Measurements from ENCODE around the gene ALDOB. TPM values are rescaled to one million over a fixed set of nuclear protein-coding genes. Genes with fewer than 3 reads are reported as not detected.

ALDOB gene
- total RNA-seq, 1 experiment from 2014 or later = not detected

DNA sequence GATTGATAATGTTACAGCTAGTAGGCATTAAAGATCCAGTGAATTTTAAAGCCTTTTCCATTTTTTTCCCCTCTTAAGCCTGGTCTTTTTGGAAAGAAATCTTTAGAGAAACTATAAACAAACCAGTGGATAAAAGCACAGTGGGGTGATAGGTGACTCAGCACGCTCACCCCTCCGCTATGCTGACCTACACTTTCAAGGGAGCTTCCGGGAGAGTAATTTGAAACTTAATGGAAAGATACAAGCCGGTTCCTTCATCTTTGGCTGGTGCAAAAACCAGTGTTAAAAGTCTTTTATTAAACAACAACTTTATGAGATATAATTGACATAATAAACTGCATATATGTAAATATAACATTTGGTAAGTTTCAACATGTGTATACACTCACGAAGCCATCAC lies 27.0 kb upstream of the ALDOB start:
- TF ChIP-seq, protein P1, sequence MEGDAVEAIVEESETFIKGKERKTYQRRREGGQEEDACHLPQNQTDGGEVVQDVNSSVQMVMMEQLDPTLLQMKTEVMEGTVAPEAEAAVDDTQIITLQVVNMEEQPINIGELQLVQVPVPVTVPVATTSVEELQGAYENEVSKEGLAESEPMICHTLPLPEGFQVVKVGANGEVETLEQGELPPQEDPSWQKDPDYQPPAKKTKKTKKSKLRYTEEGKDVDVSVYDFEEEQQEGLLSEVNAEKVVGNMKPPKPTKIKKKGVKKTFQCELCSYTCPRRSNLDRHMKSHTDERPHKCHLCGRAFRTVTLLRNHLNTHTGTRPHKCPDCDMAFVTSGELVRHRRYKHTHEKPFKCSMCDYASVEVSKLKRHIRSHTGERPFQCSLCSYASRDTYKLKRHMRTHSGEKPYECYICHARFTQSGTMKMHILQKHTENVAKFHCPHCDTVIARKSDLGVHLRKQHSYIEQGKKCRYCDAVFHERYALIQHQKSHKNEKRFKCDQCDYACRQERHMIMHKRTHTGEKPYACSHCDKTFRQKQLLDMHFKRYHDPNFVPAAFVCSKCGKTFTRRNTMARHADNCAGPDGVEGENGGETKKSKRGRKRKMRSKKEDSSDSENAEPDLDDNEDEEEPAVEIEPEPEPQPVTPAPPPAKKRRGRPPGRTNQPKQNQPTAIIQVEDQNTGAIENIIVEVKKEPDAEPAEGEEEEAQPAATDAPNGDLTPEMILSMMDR (IDR thresholded peaks at IDR 0.05; ENCODE audit: unreplicated experiment) = no peak
- no TSS peak for BruUV-seq (replicated peaks)

DNA sequence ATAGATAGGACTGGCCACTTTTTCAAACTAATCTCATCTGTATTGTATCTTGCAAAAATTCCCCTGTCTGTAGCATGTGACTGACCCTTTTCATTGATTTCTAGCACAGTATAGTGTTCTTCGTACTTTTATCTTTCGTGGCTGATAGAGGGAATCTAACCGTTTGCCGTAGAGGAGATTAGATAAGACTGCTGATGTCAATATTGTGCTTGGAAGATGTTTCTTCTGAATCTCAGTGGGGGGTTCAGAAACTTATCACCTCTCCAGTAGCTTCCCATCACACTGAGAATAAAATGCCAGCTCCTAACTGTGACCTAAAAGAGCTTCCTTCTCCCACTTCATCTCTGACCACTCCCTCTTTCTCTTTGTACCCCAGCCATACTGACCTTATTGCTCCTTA lies 25.4 kb upstream of the ALDOB start:
- H3K9me3 Mint-ChIP-seq (ENCODE audit: unreplicated experiment) = no peaks in the 10 kb centered on the region
- TF ChIP-seq, protein P1 (IDR thresholded peaks at IDR 0.05; ENCODE audit: unreplicated experiment) = no peak
- no peak overlapping the region for H3K4me3 Mint-ChIP-seq (ENCODE audit: unreplicated experiment)
- no peaks in the 10 kb centered on the region for H3K36me3 Mint-ChIP-seq (ENCODE audit: insufficient read depth, unreplicated experiment)
- H3K4me1 Mint-ChIP-seq (ENCODE audit: insufficient read depth, unreplicated experiment) = peaks cover 17% of the 10 kb centered on the region
- ChIA-PET CTCF (interaction anchor here (0.5 to 22.0 kb wide), 11 partner anchors 12 to 862 kb away, joined by 3 to 751 read pairs (median 4); partner anchors contain the start of gene RNF20), POLR2A (interaction anchor here (1.0 to 3.3 kb wide), 4 partner anchors 13 to 73 kb away, joined by 3 to 15 read pairs (median 6); partner anchors contain the start of gene RNF20)
- BruUV-seq (replicated peaks) = no TSS peak
- no peak overlapping the region for H3K27ac Mint-ChIP-seq (ENCODE audit: low read depth, unreplicated experiment)
- no peak for DNase-seq (ENCODE audit: unreplicated experiment)
- intact Hi-C loops (cut with micrococcal nuclease) = no loop called here
- no peaks in the 10 kb centered on the region for H3K27me3 Mint-ChIP-seq (ENCODE audit: insufficient read depth, unreplicated experiment)

More for the DNA sequence above, 27.0 kb upstream of the ALDOB start:
- H3K36me3 Mint-ChIP-seq (ENCODE audit: insufficient read depth, unreplicated experiment) = no peaks in the 10 kb centered on the region
- CTCF ChIA-PET = interaction anchor here (0.7 to 22.0 kb wide), 9 partner anchors 10 to 103 kb away, joined by 3 to 751 read pairs (median 4); partner anchors contain the start of gene RNF20
- peak; percentile 40 for DNase-seq (ENCODE audit: unreplicated experiment)
- peaks cover 21% of the 10 kb centered on the region for H3K4me1 Mint-ChIP-seq (ENCODE audit: insufficient read depth, unreplicated experiment)
- intact Hi-C loops (cut with micrococcal nuclease) = no loop called here
- H3K4me3 Mint-ChIP-seq (ENCODE audit: unreplicated experiment) = no peak overlapping the region
- no peaks in the 10 kb centered on the region for H3K9me3 Mint-ChIP-seq (ENCODE audit: unreplicated experiment)
- no peaks in the 10 kb centered on the region for H3K27me3 Mint-ChIP-seq (ENCODE audit: insufficient read depth, unreplicated experiment)
- POLR2A ChIA-PET = interaction anchor here (0.8 to 3.3 kb wide), 6 partner anchors 17 to 71 kb away, joined by 3 to 15 read pairs (median 7); partner anchors contain the start of gene RNF20
- H3K27ac Mint-ChIP-seq (ENCODE audit: low read depth, unreplicated experiment) = no peak overlapping the region

DNA sequence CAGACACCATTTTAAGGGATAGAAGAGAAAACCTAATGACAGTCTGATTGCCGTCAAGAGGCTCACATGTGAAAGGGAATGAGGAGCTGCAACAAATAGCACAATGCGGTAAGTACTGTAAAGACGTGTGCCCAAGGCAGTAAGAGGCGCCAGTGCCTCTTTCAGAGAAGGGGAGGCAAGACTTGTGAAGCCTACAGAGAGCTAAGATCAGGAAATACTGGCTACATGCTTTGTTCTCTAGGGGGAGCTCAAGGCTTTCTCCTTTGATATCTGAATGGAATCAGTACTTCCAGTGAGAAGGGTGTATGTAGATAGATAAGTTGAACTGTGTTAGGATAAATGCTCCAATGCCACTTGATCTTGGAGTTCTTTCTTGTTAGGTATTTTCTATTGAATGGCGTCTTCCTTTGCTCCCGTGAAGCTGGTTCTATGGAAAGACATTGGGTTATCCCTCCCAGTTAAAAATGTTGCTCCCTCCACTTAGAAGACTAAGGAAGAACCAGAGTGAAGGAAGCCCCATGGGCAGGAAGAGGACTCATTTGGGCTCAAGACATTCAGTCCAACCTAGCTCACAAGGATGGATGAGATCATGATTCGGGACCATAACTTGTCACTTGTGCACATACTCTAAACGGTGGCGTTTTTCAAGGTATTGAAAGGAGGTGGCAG lies 23.5 kb upstream of the ALDOB start:
- Mint-ChIP-seq H3K9me3 (ENCODE audit: unreplicated experiment) (no peaks in the 10 kb centered on the region), H3K4me1 (ENCODE audit: insufficient read depth, unreplicated experiment) (peaks cover 6% of the 10 kb centered on the region), H3K27me3 (ENCODE audit: insufficient read depth, unreplicated experiment) (no peaks in the 10 kb centered on the region), H3K4me3 (ENCODE audit: unreplicated experiment) (no peak overlapping the region), H3K36me3 (ENCODE audit: insufficient read depth, unreplicated experiment) (no peaks in the 10 kb centered on the region), H3K27ac (ENCODE audit: low read depth, unreplicated experiment) (no peak overlapping the region)
- TF ChIP-seq, protein P1 (IDR thresholded peaks at IDR 0.05; ENCODE audit: unreplicated experiment) = peak; percentile 71
- ChIA-PET CTCF (interaction anchor here (0.6 to 22.0 kb wide), 32 partner anchors 8 to 1056 kb away, joined by 3 to 751 read pairs (median 8); partner anchors contain the start of gene RNF20), POLR2A (interaction anchor here (0.6 to 2.0 kb wide), 7 partner anchors 8 to 74 kb away, joined by 3 to 25 read pairs (median 5); partner anchors contain the start of gene RNF20)
- intact Hi-C loops (cut with micrococcal nuclease) = loop anchor here (1.0 kb wide), 2 partner anchors 71 to 108 kb away; no protein-coding TSS in a partner anchor
- no TSS peak for BruUV-seq (replicated peaks)
- DNase-seq (ENCODE audit: unreplicated experiment) = peak; percentile 84

DNA sequence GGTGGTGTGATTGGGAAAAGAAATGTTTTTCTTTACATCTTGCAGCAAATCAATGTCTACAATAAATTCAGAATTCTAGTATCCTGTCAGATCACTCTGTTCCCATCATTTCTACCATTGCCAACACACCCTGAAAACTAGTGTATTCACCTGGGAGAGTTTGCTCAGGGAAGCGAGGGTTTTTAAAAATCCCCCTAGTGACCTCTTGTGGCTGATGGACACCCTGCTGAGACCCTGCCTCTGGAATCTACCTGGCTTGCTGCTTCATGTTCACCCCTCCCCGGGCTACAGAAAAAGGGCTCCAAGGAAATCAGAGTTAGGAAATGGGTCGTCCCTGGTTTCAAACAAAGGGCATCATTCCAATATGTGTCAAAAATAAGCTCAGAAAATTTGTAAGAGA lies 21.4 kb upstream of the ALDOB start:
- TF ChIP-seq, protein P1 (IDR thresholded peaks at IDR 0.05; ENCODE audit: unreplicated experiment) = no peak
- H3K27me3 Mint-ChIP-seq (ENCODE audit: insufficient read depth, unreplicated experiment) = peaks cover 1% of the 10 kb centered on the region
- no peaks in the 10 kb centered on the region for H3K36me3 Mint-ChIP-seq (ENCODE audit: insufficient read depth, unreplicated experiment)
- DNase-seq (ENCODE audit: unreplicated experiment) = no peak
- no peaks in the 10 kb centered on the region for H3K4me1 Mint-ChIP-seq (ENCODE audit: insufficient read depth, unreplicated experiment)
- CTCF ChIA-PET = interaction anchor here (0.6 to 22.0 kb wide), 9 partner anchors 8 to 917 kb away, joined by 3 to 751 read pairs (median 9); partner anchors contain the start of gene RNF20
- intact Hi-C loops (cut with micrococcal nuclease) = no loop called here
- POLR2A ChIA-PET = no interaction called here
- no peaks in the 10 kb centered on the region for H3K9me3 Mint-ChIP-seq (ENCODE audit: unreplicated experiment)
- BruUV-seq (replicated peaks) = no TSS peak
- no peak overlapping the region for H3K4me3 Mint-ChIP-seq (ENCODE audit: unreplicated experiment)
- H3K27ac Mint-ChIP-seq (ENCODE audit: low read depth, unreplicated experiment) = no peak overlapping the region

Data from MCF 10A (cell line).